ENCODE results near the gene FANK1. TPM values are rescaled to one million over a fixed set of nuclear protein-coding genes. Genes with fewer than 3 reads are reported as not detected.

Gene FANK1
- total RNA-seq, 1 donor from 2014 or later, result 9.4 TPM

- Mint-ChIP-seq H3K27ac (ENCODE audit: unreplicated experiment) (no peak overlapping the region), H3K4me1 (ENCODE audit: unreplicated experiment) (no peaks in the 10 kb centered on the region), H3K27me3 (ENCODE audit: unreplicated experiment) (no peaks in the 10 kb centered on the region), H3K36me3 (ENCODE audit: low read depth, unreplicated experiment) (peaks cover 46% of the 10 kb centered on the region), H3K9me3 (ENCODE audit: unreplicated experiment) (no peaks in the 10 kb centered on the region), H3K4me3 (ENCODE audit: unreplicated experiment) (no peak overlapping the region)
- no peak for DNase-seq (ENCODE audit: low spot score)
- no peak for TF ChIP-seq CTCF (IDR thresholded peaks at IDR 0.05; ENCODE audit: unreplicated experiment)
Measured at GRCh38 chr10:125850766-125851731, 45.3 kb upstream of the FANK1 start.

GRCh38 chr10:125852487-125852886 is 43.9 kb upstream of the FANK1 start:
- no peak for DNase-seq (ENCODE audit: low spot score)
- TF ChIP-seq CTCF (IDR thresholded peaks at IDR 0.05; ENCODE audit: unreplicated experiment), result no peak
- Mint-ChIP-seq H3K27me3 (ENCODE audit: unreplicated experiment) (no peaks in the 10 kb centered on the region), H3K4me3 (ENCODE audit: unreplicated experiment) (peak overlapping the region; percentile 31), H3K9me3 (ENCODE audit: unreplicated experiment) (no peaks in the 10 kb centered on the region), H3K27ac (ENCODE audit: unreplicated experiment) (no peak overlapping the region), H3K4me1 (ENCODE audit: unreplicated experiment) (no peaks in the 10 kb centered on the region), H3K36me3 (ENCODE audit: low read depth, unreplicated experiment) (peaks cover 34% of the 10 kb centered on the region)

- TF ChIP-seq CTCF (IDR thresholded peaks at IDR 0.05; ENCODE audit: unreplicated experiment), result no peak
- no peaks in the 10 kb centered on the region for H3K27me3 Mint-ChIP-seq (ENCODE audit: unreplicated experiment)
- DNase-seq (ENCODE audit: low spot score), result no peak
- no peak overlapping the region for H3K27ac Mint-ChIP-seq (ENCODE audit: unreplicated experiment)
- peaks cover 4% of the 10 kb centered on the region for H3K36me3 Mint-ChIP-seq (ENCODE audit: low read depth, unreplicated experiment)
- H3K4me3 Mint-ChIP-seq (ENCODE audit: unreplicated experiment), result no peak overlapping the region
- no peaks in the 10 kb centered on the region for H3K4me1 Mint-ChIP-seq (ENCODE audit: unreplicated experiment)
- H3K9me3 Mint-ChIP-seq (ENCODE audit: unreplicated experiment), result no peaks in the 10 kb centered on the region
Measured at GRCh38 chr10:125857185-125857760, 39.1 kb upstream of the FANK1 start.

GRCh38 chr10:125859128-125859817 is 37.1 kb upstream of the FANK1 start:
- H3K27ac Mint-ChIP-seq (ENCODE audit: unreplicated experiment), result no peak overlapping the region

More at GRCh38 chr10:125859128-125859817, 37.1 kb upstream of the FANK1 start:
- Mint-ChIP-seq H3K9me3 (ENCODE audit: unreplicated experiment) (no peaks in the 10 kb centered on the region), H3K4me1 (ENCODE audit: unreplicated experiment) (no peaks in the 10 kb centered on the region), H3K36me3 (ENCODE audit: low read depth, unreplicated experiment) (no peaks in the 10 kb centered on the region), H3K27me3 (ENCODE audit: unreplicated experiment) (no peaks in the 10 kb centered on the region), H3K4me3 (ENCODE audit: unreplicated experiment) (no peak overlapping the region)
- no peak for DNase-seq (ENCODE audit: low spot score)
- no peak for TF ChIP-seq CTCF (IDR thresholded peaks at IDR 0.05; ENCODE audit: unreplicated experiment)
